Measurements from ENCODE around the gene ZGPAT.
"Not testable (repeated sequence)": the region's sequence is repeated elsewhere in the genome, so short reads cannot be mapped to it uniquely, and the experiment has no call there.

ZGPAT gene, protein sequence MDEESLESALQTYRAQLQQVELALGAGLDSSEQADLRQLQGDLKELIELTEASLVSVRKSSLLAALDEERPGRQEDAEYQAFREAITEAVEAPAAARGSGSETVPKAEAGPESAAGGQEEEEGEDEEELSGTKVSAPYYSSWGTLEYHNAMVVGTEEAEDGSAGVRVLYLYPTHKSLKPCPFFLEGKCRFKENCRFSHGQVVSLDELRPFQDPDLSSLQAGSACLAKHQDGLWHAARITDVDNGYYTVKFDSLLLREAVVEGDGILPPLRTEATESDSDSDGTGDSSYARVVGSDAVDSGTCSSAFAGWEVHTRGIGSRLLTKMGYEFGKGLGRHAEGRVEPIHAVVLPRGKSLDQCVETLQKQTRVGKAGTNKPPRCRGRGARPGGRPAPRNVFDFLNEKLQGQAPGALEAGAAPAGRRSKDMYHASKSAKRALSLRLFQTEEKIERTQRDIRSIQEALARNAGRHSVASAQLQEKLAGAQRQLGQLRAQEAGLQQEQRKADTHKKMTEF

DNA sequence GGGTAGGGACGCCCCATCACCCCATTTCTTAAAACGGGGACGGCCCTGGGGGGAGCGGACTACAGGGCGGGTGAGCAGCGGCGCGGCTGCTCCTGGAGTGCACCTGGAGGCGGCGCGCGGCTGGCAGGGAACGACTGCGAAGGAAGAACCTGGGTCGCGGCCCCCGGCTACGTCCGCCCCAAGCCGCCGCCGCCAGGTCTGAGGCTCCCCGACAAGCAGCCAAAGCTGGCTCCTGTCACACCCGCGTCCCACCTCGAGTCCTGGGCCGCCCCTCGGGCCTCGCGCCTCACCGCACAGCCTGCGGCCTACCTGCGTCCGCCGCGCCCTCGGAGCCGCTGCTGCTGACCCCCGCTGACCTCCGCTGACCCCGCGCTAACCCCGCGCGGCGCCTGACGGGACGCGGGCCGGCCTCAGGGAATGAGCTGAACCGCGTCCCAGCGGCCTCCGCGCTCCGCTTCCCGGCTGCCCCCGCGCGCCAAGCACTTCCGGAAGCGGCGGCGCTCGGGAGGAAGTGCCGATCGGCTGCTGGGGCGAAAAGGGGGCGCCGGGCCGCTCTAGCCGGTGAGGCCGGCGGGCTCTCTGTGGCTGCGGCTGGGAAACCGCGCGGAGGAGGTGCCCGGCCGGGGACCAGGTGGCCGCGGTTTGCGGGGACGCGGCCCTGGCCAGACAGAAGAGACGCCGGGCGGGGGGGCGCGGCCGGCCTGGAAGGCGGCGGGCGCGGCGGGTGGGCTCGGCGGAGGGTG, at the start of gene ZGPAT, which contains the start of gene ARFRP1:
Gene ZGPAT, plus strand, starts transcription at position 482 of the 743 bp plus-strand sequence. CDS start 542 bp downstream, outside the sequence.
Gene ARFRP1, minus strand, starts transcription at position 419 of the 743 bp plus-strand sequence. CDS start 885 bp downstream, outside the sequence.
- DNase-seq = peak; percentile 86 to 89

DNA sequence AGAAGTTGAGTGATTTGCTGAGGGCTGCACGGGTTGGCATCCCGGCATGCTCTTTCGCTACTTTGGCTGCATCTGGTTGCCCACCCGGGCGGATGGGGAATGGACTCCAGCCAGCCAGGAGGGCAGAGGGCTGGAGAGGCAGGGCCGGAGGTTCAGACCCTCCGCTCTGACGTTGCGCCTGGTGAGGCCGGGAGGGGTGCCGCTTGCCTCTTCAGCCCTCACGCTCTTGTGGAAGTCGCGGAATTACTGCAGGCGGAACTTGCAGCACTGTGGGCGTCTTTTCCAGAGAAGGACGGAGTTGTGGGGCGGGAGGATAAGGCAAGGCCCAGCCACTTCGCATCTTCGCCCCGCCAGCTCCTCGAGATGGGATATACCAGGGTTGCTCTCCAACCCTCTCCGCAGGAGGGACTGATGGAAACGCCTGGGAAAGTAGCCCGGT, 49.1 kb upstream of the ZGPAT start:
- DNase-seq = no peak

DNA sequence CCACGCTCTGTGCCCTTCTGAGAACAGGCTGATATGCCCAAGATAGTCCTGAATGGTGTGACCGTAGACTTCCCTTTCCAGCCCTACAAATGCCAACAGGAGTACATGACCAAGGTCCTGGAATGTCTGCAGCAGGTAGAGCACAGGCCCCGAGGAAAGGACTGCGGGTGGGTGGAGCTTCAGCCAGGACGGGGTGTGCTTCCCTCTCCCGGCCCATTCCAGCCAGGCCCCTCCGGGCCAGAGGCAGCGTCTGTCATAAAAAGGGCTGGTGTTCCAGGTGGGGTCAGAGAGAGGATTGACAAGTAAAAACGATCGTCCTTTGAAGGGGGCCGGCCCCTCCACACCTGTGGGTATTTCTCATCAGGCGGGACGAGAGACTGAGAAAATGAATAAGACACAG, 48.5 kb upstream of the ZGPAT start:
- no peak for DNase-seq

- DNase-seq = not testable (repeated sequence)
Observed at GRCh38 chr20:63660174-63660573, 47.7 kb upstream of the ZGPAT start.

DNA sequence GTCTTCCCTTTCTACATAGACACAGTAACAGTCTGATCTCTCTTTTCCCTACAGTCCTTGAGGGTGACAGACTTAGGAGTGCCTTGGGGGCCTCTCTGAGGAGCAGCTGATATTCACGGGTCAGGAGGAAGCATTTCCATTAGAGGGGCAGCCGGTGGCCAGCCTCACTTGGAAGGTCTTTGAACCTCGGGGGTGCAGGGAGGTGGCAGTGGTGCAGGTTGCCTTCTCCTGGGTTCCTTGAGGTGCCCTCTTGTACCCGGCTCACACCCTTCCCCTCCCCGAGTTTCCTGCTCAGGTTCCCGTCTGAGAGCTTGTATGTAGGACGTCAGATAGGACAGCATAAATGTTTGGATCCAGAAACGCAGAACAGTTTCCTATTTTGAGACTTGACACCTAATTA, 47.2 kb upstream of the ZGPAT start:
- DNase-seq = no peak

DNA sequence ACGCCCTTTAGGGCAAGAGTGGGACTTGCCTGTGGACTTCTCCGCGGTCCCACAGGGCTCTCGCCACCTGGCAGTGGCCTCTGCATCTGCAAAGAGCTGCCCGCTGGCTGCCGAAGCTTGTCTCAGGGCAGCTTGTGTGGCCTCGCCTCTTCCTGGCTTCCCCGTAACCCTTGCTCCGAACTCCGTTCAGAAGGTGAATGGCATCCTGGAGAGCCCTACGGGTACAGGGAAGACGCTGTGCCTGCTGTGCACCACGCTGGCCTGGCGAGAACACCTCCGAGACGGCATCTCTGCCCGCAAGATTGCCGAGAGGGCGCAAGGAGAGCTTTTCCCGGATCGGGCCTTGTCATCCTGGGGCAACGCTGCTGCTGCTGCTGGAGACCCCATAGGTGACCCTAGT, 46.7 kb upstream of the ZGPAT start:
- DNase-seq = no peak

GRCh38 chr20:63661959-63662812, 45.7 kb upstream of the ZGPAT start:
- no peak for DNase-seq

- no peak for DNase-seq
Observed at GRCh38 chr20:63662813-63663189, 45.0 kb upstream of the ZGPAT start.

- DNase-seq = no peak
Observed at GRCh38 chr20:63663332-63664066, 44.3 kb upstream of the ZGPAT start.

- DNase-seq = no peak
Observed at GRCh38 chr20:63664143-63664851, 43.5 kb upstream of the ZGPAT start.

DNA sequence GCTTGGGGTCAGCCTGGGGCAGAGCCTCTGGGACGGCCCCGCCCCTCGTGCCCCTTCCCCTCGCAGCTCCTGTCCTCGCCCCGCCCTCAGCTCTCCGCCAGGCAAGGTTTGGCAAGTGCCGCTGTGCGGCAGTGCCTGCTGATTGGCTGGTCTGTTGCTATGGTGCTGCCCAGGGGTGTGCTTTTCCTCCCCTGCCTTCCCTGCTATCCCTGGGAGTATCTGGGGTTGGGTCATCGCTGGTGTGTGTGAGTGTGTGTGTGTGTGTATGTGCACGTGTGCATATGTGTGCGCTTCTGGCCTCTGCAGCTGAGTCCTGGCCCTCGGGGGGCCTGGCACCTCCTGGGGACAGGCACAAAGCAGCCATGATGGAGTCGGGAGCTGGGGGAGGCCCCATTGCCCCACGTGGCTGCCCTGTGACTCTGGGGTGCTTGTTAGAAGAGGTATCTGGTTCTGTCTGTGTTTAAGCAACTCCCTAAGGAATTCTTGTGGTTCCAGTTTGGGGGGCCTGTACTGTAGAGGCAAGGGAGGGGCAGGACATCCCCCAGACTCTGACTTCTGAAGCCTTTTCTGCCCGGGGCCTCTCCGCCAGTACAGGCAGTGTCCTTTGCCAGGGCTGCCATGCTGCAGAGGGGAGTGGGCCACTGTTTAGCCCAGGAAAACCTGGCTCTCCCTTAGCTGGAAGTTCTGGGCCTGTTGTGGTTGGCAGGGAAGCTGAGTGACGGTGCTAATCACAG, 42.8 kb upstream of the ZGPAT start:
- no peak for DNase-seq

GRCh38 chr20:63665708-63666107, 42.1 kb upstream of the ZGPAT start:
- DNase-seq = no peak

DNA sequence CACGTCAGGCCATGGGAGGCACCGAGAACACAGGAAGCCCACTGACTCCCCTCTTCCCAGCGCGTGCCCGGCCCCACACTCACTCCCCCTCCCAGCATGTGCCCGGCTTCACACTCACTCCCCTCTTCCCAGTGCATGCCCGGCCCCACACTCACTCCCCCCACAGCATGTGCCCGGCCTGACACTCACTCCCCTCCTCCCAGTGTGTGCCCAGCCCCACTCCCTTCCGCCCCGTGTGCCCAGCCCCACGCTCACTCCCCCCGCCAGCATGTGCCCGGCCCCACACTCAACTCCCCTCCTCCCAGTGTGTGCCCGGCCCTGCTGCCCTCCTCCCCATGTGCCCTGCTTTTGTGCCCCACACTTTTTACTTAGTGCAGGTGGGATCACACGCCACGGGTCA, 40.0 kb upstream of the ZGPAT start:
- DNase-seq = no peak

DNA sequence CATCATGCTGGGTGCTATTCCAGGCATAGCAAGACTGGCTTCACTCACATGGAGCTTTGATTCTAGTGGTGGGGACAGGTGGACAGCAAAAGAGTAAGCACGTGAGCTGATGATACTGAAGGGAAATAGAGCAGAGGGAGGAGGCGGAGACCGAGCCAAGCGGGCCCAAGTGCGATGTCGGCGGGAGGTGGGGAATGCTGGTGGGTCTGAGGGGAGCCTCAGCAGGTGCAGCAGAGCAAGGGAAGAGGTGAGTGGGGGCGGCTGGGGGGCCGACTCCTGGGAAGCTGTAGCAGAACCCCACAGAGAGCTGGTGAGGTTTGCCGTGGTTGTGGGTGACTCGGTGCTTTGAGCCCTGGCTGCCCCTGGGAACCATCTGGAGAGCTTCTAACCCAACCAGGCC, 39.5 kb upstream of the ZGPAT start:
- no peak for DNase-seq

- DNase-seq = not testable (repeated sequence)
Observed at GRCh38 chr20:63671695-63672094, 36.1 kb upstream of the ZGPAT start.

GRCh38 chr20:63672666-63673065, 35.2 kb upstream of the ZGPAT start:
- DNase-seq = no peak

DNA sequence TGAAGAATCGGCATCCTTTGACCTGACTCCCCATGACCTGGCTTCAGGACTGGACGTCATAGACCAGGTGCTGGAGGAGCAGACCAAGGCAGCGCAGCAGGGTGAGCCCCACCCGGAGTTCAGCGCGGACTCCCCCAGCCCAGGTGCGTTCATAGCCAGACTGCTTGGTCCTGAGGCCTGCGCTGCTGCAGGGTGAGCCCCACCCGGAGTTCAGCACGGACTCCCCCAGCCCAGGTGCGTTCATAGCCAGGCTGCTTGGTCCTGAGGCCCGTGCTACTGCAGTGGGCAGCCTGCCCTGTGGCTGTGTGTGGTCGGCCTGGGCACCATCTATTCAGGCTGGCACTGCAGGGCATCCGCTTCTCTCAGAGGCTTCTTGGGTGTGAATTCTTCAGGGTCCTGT, 33.9 kb upstream of the ZGPAT start:
- DNase-seq = no peak

GRCh38 chr20:63675681-63676368, 32.0 kb upstream of the ZGPAT start:
- no peak for DNase-seq

DNA sequence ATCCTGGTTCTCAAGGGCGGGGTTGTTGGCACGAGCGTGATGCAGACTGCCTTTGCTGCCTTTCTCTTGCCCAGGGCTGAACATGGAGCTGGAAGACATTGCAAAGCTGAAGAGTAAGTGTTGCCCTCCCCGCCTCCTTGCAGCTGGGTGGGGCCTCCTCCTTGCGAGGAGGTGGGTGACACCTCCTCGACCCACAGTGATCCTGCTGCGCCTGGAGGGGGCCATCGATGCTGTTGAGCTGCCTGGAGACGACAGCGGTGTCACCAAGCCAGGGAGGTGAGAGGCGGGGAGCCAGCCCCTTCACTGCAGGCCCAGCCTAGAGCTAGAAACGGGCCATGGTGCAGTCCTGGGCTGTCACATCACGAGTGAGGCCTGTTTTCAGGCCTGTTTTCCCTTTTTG, 29.8 kb upstream of the ZGPAT start:
- DNase-seq = no peak
